ENCODE measurements around the gene HEMK1.
A peak's percentile ranks its signal among the peaks of the same experiment; 100 is the strongest.

HEMK1 gene

DNA sequence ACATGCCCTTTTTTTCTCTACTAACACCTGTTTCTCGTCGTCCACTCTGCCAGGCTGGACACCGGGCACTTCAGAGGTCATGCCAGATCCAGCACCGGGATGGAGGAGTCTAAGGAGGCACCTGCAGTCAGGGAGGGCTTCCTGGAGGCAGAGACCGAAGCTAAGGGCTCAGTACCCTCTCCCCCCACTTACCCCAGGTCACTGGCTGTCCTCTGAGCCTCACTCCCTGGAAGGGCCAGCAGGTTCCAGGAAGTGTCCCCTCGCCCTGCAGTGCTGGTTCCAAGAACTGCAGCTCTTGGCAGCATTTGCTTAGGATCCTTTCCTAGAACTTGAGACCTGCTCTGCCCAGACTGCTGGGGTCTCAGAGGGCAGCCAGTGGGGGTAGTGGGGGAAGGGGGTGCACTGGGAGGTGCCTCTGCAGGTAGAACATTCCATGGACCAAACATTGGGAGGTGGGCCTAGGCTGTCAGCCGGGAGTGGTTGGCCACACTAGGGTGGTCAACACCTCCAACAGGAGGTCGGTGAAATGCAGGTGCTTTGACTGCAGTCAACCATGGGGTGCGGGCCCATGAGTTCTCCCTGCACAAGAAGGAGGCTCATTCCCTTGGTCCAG is 30.9 kb downstream of the HEMK1 start:
- no peak for DNase-seq (ENCODE audit: low read depth)

DNA sequence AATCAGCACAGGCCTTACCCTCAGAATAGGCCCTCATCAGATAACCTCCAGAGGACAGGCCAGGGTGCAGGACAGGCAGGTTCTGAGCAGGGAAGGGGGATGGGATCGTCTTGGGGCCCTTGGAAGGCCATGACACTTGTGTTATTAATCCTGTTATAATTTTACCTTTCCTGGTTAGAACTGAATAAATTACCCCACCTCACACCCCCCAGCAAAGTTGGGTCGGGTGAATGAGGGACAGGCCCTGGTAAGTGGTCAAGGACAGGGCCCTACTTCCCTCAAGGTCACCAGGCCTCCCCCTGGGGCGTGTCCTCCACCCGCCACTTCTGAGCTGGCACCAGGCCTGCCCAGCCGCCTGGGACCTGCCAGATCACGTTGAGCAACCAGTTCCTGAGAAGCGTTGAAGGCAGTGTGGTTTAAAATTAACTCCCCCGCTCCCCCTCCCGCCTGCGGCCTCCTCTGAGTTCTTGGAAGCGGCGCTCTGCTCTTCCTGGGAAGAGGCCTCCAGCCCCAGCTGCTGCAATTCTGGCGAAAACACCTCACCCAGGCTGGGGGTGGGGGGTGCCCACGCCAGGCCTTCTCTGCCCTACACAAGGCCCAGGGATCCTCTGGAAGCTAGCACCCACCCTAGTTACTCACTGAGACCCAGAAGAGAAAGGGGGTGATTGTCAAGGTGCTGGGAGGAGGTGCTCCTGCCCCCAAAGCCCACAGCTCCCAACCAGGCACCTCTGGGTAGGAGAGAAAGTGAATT is 31.7 kb downstream of the HEMK1 start:
- peak; percentile 66 for DNase-seq (ENCODE audit: low read depth)

DNA sequence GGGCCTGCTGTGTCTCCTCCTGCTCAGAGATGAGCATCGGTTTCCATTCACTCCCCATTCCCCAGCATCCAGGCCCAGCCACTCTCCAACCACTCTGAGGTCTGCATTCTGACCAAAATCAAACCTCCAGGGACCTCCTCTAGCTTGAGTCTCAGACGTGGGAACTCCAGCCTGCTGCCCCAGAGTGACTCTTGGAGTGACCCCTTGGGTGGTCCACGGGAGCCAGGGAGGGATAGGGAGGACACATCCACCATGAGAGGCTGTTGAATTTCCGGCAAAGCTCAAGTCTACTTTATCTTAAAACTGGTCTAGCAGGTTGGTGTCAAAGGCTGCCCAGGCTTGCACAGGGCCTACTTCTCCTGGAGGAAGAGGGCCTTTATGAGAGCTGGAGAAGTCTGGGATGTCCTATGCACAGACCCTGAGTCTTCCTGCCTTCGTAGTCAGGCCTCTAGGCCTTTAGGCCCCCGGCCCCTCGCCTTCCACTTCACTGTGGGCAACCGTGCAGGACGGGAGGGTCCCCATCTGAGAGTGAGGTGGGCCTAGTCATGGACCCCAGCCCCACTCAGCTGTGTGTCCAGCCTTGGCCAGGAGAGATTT is 33.4 kb downstream of the HEMK1 start:
- no peak for DNase-seq (ENCODE audit: low read depth)

DNA sequence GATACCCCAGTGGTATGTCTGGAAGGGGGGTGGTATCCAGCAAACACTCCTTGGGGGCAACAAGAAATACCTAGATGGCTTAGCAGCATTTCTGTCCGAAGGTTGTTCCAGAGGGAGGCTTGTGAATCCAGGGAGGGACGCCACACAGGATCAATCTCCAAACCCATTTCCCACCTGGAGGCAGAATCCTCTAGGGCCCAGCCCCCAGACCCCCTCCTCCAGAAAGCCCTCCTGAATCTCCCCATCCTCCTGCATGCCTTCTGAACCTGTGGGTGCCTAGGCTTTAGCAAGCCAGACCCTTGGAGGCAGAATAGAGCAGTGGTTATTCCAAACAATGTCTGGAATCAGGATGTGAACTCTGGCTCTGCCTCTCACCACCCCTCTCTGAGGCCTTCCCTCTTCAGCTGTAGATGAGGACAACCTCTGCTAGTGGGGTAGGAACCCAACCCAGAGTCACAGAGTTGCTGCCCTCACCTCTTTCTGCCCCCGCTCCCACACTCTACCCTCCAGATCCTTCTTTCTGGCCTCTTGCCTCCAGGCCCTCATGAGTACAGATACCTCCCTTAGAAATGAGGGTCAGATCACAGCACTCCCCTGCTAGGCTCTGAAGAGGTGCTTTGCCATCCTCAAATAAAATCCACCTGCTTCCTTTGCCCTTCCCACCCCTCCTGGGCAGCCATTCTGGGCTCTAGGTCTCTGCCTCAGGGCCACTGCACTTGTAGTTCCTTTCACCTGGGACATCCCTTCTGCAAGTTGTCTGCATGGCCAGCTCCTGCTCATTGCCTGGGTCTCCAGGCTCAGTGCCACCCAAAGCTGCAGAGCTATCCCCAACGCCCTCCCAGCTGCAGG is 34.2 kb downstream of the HEMK1 start:
- no peak for DNase-seq (ENCODE audit: low read depth)

DNA sequence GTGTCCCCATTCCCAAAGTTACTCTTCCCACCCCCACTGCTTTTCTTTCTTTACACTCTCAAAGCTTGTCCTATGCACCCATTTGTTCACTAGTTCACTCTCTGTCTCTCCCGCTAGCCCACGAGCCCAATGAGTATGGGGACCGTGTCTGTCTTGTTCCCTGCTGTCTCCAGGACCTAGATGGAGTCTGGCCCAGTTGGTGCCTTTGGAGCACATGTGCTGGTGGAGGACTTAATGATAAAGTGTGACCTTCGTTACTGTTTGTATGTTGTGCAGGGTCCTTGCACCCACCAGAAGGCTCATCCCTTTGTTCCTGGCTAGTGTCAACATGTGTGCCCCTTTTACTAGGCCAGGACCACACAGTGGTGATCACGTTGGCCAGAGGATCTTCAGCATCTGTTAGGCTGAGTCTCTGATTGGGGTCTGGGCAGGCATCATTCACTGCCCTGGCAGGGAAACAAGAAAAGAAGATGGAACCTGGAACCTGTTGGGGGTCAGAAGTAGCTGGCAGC is 34.8 kb downstream of the HEMK1 start:
- DNase-seq (ENCODE audit: low read depth): no peak

DNA sequence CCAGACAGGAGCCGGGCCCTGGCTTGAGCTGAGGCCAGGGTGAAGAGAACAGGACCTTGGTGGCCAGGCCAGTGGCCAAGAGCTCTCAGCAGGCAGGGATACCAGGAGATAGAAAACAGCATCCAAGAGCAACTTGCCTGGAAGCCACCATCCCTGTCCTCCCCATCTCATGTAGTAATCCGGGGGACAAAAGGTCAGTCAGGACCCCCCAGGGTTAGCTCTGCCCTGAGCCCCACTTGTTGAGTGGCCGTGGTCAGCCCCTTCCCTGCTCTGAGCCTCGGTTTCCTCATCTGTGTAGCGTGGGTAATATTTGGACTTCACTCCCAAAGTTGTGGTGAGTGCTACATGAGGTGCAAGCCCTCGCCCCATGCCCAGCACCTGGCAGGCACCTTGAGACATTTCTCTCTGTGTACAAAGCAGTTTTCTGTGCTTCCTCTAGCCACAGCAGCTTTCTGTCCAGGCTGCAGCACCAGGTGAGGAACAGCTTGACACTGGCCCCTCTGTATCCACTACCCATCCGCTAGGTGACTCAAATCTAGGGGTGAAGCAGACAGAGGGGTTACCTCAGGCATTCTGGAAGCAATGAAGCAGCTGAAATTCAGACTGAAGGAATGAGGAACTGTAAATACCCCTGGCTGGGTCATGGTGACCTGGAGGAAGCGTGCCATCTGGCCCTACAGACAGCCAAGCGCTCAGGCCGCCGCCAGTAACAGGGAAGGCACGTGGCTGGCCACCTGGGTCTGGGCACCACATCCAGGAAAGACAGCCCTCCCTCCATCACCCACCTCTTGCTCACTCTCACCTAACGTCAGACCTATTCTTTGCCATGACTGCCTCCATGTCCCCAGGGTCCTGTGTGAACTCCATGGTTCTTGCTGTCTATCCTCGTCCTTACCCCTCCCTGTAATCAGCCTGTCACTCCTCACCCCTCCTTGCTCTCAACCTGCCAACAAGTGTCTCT is 35.6 kb downstream of the HEMK1 start:
- DNase-seq (ENCODE audit: low read depth): no peak

DNA sequence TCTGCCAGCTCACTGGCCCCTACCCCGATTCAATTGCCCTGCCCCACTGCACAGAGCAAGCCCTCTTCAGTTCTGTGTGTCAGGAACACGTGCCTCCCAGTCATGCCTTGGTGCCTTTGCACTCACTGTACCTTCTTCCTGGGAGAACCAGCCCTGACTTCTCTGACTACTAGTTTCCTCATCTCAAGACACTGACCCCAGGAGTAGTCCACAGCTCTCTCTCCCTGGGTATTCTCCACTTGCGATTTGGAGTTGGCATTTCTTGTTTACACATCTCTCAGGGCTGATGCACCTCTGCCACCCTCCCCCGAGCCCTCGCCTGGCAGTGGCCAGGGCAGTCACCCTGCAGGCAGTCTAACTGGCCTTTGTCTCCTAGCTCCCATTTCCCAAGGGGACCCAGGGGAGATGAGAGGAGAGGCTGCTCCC is 36.6 kb downstream of the HEMK1 start:
- no peak for DNase-seq (ENCODE audit: low read depth)

DNA sequence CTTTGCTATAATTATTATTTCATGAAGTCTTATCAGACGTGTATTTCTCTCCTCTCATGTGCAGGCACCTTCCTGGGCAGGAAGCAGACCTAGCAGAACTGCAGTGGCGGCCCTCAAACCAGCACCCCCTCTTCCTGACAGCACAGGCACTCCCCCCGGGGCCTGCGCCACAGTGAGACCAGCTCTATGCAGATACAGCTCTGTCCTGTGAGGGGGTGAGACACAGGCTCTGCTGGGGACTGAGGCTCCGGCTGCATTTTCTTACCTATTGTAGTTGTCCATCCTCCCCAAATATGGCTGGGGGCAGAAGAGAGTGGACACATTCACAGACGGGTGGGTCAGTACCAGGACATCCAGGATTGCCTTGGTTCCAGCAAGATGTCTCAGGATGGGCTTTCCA is 37.3 kb downstream of the HEMK1 start:
- no peak for DNase-seq (ENCODE audit: low read depth)

DNA sequence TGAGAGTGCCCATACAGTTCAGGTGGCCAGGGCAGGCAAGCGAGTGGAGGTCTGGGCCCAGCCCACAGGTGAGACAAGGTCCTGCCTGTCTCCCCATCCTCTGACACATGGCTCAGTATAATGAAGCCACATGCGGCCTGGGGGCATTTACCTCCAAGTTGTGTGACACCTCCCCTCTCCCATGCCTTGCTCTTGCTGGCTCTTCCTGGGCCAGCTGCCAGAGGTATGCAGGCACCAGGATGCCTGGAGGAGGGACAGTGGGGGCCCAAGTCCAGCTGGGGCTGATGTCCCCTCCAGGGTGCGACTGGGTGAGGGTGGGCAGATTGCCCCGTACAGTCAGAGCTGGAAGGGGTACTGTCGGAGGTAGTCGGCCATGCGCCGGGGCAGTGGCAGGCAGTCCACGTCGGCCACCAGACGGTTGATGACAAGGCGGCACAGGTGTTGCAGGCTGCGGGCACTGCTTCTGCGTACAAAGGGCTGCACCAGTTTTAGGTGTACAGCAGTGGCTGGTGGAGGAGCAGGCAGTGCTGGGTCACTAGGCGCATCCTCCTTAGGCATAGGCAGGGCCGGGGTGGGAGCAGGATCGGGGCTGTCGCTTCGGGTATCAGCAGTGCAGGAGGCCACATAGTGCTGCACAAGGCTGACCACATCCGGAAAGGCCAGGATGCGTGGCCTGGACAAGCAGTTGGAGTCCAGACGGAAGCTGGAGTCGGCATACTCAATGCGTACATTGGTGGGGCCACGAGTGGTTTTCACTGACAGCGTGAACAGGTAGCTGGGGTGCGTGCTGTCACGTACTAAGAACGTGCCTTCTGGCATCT is 38.2 kb downstream of the HEMK1 start:
- no peak for DNase-seq (ENCODE audit: low read depth)

DNA sequence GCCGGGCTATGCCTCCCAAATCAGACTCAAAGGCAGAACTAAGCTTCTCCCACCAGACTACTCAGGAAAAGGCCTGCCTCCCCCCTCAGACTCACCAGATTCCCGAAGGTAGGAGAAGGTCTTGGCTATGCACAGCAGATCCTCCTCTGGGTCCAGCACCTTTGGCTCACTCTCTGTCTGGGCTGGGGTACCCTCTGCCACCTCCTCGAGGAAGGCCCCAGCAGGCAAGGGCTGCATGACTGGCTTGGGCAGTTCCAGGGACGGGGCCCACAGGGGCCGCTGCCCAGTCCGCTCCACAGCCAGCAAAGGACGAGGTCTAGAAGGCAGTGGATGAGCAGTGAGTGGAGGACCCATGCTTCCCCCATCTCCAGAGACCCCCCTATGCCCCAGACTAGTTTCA is 39.0 kb downstream of the HEMK1 start:
- DNase-seq (ENCODE audit: low read depth): no peak

DNA sequence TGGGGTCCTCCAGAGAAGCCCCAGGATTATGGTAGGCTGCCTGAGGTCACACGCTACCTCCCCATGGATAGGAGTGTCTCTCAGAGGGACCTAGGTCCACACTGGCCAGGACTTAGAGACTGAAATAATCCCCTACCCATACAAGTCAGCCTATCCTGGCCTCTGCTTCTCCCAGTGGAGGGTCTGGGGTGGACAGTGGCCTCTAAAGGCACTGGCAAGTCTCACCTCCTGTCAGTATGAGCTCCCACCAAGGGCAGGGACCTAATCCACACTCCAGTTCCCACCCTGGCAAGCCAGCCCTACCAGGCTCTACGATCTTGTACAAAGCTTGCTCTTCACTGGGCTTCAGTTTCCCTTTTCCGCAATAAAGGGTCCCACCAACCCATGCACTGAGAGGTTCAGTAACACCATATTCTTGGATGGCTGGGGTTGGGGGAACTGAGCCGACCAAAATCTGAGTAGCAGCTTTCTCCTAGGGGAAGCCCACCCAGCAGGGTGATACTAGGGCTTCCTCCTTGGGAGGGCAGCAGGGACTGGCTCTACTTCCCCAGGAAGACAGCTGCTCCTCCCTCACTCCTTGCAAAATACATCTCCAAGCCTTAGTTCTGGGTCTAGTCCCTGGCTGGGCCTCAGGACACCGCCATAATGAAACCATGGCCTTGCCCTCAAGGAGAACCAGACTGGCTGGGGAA is 39.9 kb downstream of the HEMK1 start:
- DNase-seq (ENCODE audit: low read depth): no peak

DNA sequence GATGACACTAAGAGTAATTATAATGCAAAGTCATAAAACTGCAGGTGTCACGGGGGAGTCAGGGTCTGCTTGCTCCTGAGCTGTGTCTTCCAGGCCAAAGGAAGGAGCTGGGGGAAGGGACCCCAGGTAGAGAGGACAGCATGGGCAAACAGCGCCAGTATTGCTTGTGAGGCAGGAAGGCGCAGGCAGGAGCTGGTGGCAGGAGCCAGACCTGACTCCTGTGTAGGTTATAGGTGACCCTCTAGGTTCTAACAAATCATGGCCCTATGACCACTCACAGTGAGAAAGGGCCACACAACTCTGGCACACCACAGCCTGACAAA is 40.4 kb downstream of the HEMK1 start:
- no peak for DNase-seq (ENCODE audit: low read depth)

DNA sequence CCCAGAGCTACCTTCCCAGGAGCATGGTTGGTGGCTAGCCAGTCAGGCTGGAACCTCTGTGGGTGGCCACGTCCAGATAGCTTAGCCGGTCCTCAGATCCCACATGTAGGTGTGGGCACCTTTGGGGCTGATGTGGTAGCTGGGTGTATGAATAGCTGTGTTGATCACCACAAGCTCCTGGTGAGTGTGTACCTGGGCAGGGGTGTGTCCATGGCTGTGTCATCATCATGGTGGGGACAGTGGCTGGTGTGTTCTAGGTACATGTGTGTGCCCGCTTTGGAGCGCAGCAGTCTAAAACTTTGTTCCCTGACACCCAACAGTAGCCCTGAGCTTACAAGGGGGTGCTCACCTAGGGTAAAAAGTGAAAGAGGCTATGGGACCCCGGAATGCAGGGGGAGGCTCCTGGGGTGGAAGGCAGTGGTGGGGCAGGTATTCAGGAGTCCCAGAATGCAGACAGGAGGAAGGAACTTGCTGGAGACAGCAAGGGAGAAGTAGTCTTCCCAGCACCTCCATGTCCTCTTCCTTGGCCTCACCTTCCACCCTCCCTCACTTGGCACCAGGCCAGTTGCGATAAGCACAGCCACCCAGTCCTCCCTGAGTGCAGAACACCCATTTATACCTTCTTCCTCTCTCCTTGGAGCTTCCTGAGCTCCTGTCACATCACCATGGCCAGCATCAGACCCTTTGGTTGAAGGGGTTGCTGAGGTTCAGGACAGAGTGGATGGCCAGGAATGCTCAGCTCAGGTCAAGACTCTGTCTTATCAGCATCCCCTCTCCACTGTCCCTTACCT is 41.1 kb downstream of the HEMK1 start:
- no peak for DNase-seq (ENCODE audit: low read depth)

DNA sequence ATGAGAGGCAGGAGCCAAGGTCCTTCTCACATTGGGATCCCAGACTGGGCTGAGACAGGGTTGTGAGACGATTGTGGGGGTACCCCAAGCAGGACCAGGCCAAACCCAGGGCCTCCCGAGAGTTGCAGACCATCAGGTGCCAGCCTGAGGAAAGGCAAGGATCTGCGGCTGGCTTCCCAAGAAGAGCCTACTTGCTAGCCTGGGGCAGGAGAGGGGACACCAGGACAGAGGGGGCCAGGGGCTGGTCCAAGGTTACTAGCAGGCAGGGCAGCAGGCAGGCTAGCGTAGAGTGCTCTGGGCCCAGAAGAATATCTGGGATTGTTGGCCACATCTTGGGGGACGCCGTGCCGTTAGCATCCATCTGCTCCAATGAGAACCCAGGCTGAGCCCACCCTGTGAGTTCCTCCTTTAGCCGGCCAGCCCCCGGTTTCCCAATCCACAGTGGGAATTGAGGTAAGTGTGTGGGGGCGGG is 41.7 kb downstream of the HEMK1 start:
- DNase-seq (ENCODE audit: low read depth): no peak

DNA sequence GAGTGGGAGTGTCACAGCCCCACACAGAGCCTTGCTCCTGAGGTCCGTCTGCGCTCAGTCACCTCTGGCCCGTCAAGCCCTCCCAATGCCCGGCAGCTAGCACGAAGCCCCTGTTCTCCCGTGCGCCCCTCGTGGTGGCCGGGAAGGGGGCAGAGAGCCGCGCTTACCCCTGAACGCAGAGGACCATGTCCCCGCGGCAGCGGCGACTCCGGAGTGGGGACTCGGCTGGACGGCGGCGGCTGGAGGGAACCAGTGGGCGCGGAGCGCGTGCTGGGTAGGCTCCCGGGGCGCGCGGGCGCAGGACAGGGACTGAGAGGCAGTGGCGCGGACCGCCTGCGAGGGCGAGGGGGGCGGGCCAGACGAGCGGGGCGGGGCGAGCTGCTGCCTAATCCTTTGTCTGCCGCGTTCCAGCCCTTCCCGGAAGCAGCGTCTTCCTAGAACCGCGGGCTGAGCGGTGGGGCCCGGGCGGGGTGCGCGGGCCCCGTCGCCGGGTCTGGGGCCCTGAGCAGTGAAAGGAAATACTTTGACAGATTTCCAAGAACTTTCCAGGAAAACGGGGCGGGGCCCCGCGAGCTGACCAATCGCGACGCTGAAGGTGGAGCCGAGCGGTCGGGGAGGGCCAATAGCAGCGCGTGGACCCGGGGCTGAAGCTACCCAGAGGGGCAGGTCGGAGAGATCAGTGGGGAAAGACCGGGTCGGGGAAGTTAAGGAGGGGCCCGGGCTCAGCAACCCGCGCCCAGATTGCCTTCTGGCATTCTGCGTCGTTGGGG is 42.3 kb downstream of the HEMK1 start, which contains the start of gene CISH:
Gene CISH (minus strand): TSS at position 311 of the 770 bp plus-strand sequence. CDS start 124 bp downstream, at position 187.
- DNase-seq (ENCODE audit: low read depth): peak; percentile 91

DNA sequence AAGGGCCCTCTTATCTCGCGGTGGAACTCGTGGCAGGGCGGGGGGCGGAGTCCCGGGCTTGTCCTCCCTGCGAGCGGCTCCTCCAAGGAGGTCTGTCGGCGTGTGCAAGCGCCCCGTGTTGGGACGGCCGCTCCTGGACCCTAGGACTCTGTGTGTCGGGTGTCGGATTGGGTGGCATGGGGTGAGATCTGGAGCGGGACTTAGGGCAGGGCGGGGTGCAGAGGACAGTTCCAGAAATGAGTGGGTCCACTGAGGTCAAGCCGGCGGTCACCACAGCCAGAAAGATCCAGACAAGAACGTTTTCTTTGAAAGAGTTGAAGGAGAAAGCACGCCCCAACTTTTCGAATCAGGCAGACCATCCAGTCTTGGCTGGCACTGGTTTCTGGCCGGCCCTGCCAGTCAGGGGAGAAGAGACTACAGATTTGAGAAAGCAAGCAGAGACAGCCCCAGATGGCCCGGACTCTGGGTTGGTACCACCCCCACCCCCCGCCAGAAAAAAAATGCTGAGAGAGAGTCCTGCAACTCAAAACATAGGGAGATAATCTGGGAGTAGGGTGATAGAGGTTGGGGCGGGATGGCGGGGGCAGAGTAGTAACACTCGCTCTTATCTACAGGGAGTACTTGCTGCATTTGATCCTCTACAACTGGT is 43.0 kb downstream of the HEMK1 start:
- no peak for DNase-seq (ENCODE audit: low read depth)

Data from stimulated activated CD8-positive, alpha-beta memory T cell treated with anti-CD3 and anti-CD28 coated beads, Interleukin-12 subunit alpha, Interleukin-12 subunit beta, amount 100 ng/mL, for 4 hours (primary cell).